Large intestine (tissue), 3 donors: ENCODE data around the gene NSD2. TPM values are rescaled to one million over a fixed set of nuclear protein-coding genes. Genes with fewer than 3 reads are reported as not detected.

ENCODE experiments used
- DNase-seq, 2 donors: peaks; one replicate each; pipeline versions ENCODE4 v3.0.0 to v3.0.0-alpha.2; 2013
- H3K27ac ChIP-seq: one replicate; pipeline ENCODE4 v1.5.1; 2013; ENCODE audit warnings: low read length
- H3K27me3 ChIP-seq: 2 replicates; pipeline ENCODE4 v1.6.1; 2013; ENCODE audit warnings: low read length; ENCODE audit not compliant: control insufficient read depth, insufficient read depth
- H3K36me3 ChIP-seq: 2 replicates; pipeline ENCODE4 v1.6.1; 2013; ENCODE audit warnings: low read length; ENCODE audit not compliant: control insufficient read depth, insufficient read depth
- H3K4me1 ChIP-seq: one replicate; pipeline ENCODE4 v1.6.1; 2013; ENCODE audit warnings: low read length; ENCODE audit not compliant: control insufficient read depth, insufficient read depth
- H3K4me3 ChIP-seq: one replicate; pipeline ENCODE4 v1.5.1; 2013; ENCODE audit warnings: low read length
- H3K9me3 ChIP-seq: one replicate; pipeline ENCODE4 v1.6.1; 2013; ENCODE audit warnings: mild to moderate bottlenecking, low read depth, low read length, moderate library complexity; ENCODE audit not compliant: control insufficient read depth
- WGBS: methylation state at CpG from one replicate; pipeline ENCODE4 v1.1.5; 2013; ENCODE audit warnings: low lambda C conversion rate; ENCODE audit not compliant: insufficient coverage; 5-methylcytosine and 5-hydroxymethylcytosine counted together
- polyA plus RNA-seq: library from polyadenylated mRNA; unstranded; fragments of 120-200 nt; gene quantifications from one replicate; pipeline ENCODE4 v1.2.1, GENCODE V29; 2013

NSD2 gene
- polyA plus RNA-seq, 1 donor = 49.6 TPM

DNA sequence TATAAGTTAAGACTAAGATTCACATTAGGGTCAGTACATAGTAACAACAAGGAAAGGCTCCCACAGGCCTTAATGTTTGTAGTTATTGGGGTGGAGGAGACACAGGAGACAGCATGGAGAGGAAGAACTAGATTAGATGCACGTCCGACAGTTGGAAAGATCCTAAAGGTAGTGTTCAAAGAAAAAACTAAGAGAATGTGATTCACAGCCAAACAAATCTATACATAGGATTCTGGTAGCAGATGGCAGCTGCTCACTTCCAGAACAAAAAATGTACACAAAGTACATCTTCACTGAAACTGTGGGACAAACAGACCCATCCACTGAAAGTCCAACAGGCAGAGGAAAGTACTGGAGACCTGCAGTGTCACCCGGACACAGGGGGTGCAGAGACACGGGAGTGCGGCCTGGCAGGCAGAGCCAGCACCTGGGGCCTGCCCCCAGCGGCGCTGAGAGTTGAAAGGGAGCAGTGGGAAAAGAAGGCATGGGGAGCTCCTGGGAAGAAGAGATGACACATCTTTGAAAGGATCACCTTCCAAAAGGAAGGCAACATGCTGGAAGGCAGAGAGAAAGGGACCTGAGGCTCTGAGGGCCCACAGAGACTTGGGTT, 97.6 kb downstream of the NSD2 start:
- H3K36me3 ChIP-seq = peaks cover 54% of the 10 kb centered on the region
- no peaks in the 10 kb centered on the region for H3K4me1 ChIP-seq
- 90% methylated on average over 2 of the region's 7 CpGs for WGBS
- H3K9me3 ChIP-seq = no peaks in the 10 kb centered on the region
- H3K27me3 ChIP-seq = no peaks in the 10 kb centered on the region
- H3K27ac ChIP-seq = no peak overlapping the region
- H3K4me3 ChIP-seq = no peak overlapping the region
- DNase-seq = no peak

DNA sequence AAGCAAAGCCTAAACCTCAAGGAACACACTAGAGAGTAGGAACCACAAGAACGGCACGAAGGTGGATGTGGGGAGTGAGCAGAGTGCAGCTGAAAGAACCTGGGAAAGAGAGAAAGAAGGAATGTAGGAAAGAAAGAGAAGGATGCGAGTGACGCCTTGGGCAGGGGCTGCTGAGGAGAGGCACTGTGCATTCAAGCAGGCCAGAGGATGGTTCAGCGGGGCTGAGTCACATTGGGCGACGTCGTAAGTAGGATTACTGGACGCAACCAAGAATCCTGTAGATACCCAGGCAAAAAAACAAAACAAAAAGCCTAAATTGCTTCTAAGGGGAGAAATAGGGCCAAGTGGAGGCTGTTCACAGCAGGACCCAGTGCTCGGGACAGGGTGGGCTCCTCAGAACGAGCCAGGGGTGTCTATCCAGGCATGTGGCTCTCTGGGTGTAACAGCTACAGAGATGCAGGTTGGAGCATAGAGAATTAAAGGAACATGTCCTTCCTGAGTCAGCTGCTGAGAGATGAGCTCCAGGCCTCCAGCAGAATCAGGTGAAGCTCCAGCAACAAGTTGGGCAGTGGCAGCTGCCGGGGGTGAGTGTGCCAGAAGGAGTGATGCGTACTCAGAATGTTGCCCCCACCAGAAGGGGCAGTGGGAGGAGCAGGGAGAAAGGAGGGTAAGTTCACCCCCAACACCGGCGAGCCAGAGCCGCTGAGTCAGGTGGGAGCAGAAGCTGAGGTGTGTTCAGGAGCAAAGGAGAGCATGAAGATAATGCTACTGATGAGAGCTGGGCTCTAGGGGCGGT, 98.9 kb downstream of the NSD2 start:
- no peak for DNase-seq
- Histone ChIP-seq H3K9me3 (no peaks in the 10 kb centered on the region), H3K27ac (no peak overlapping the region), H3K4me3 (no peak overlapping the region), H3K27me3 (no peaks in the 10 kb centered on the region), H3K36me3 (peaks cover 55% of the 10 kb centered on the region), H3K4me1 (no peaks in the 10 kb centered on the region)
- WGBS = 100% methylated on average over 2 of the region's 17 CpGs

DNA sequence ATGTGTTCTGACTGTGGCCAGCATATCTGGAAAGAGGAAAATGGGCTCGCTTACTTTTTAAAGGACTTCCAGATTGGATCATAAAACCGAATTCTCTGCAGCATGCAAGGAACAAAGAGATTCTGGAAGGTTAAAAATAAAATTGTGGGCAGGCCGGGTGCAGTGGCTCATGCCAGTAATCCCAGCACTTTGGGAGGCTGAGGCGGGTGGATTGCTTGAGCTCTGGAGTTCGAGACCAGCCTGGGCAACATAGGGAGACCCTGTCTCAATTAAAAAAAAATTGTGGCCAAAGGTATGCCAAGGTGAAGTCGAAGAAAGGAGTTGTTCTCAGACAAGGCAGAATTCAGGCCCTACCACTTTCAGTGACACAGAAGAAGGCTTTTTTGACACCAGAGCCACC, 99.7 kb downstream of the NSD2 start:
- Histone ChIP-seq H3K9me3 (no peaks in the 10 kb centered on the region), H3K4me1 (no peaks in the 10 kb centered on the region), H3K27ac (no peak overlapping the region), H3K27me3 (no peaks in the 10 kb centered on the region), H3K4me3 (no peak overlapping the region), H3K36me3 (peaks cover 58% of the 10 kb centered on the region)
- no peak for DNase-seq
- 100% methylated on average over 2 of the region's 6 CpGs for WGBS

DNA sequence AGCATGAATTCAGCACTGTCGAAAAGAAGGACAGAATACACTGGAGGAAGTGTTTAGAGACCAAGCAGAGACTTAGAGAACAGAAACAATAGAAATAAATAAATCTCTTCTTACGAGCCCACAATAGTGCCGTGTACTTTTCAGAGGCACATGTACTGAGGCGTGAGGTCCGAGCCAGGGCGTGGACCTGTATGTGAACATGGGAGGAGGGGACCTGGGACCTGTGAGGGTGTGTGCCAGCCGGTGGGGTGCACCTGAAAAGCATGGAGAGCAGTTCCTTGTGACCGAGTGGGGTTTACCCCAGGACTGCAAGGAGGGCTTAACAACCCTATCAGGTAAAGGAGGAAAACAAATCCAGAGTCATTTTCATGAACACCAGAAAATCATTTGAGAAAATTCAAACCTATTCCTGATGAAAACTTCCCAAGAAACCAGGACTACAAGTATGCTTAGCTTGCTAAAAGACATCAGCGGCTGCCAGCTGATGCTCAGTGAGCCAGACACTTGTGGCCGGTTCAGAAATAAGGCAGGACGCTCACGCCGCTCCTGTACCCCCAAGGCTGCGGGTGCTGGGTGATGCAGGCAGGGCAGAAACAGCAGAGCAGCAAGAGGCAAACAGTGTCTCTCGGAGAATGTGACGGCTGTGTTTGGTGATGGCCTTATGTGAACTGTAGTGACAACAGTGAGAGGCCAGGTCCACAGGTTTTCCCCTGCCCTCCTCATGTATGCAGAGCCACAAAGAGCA, 100.4 kb downstream of the NSD2 start:
- no CpG with 5 or more reads among the region's 16 CpGs for WGBS
- DNase-seq = peak in 1 of 2 donors; percentile 31
- Histone ChIP-seq H3K27ac (no peak overlapping the region), H3K27me3 (no peaks in the 10 kb centered on the region), H3K9me3 (peaks cover 3% of the 10 kb centered on the region), H3K4me1 (no peaks in the 10 kb centered on the region), H3K4me3 (no peak overlapping the region), H3K36me3 (peaks cover 64% of the 10 kb centered on the region)

DNA sequence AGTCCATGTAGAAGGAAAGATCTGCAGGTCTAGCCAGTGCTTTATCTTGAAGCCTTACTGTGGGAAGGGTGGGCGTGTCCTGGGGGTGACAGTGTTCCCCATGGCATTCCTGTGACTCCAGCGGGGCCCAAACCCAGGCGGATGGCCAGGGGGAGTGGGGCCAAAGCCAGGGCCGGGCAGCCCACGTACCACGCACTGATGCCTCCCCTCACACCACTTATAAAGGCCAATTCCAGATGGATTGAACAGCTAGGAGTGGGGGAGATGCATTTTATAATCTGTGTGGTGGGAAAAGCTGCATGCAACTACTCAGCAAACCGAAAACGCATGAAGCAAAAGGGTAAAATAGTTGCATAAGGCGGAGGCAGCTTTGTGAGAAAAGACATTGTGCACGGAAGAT, 101.2 kb downstream of the NSD2 start:
- H3K4me3 ChIP-seq = no peak overlapping the region
- H3K36me3 ChIP-seq = peaks cover 72% of the 10 kb centered on the region
- no peaks in the 10 kb centered on the region for H3K27me3 ChIP-seq
- H3K27ac ChIP-seq = no peak overlapping the region
- no peaks in the 10 kb centered on the region for H3K4me1 ChIP-seq
- peaks cover 5% of the 10 kb centered on the region for H3K9me3 ChIP-seq
- 100% methylated on average over 2 of the region's 10 CpGs for WGBS
- DNase-seq = no peak

DNA sequence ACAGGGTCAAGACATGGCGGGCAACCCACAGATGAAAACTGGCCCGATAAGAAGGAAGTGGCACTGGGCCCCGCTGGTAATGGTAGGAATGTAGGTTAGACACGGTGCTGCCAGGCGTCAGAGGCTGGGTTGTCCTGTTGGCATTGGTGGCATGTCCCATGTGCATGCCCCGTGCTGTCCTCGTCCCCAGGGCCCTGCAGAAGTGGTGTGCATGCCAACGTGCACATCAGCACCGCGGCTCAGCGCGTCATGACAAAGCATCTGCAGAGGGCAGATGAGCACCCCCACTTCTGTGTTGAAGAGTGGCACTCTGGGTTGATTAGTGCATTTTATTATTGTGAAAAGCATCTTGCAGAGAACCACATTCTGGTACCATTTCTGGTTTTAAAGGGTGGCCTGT, 102.0 kb downstream of the NSD2 start:
- Histone ChIP-seq H3K27me3 (no peaks in the 10 kb centered on the region), H3K4me3 (no peak overlapping the region), H3K9me3 (peaks cover 5% of the 10 kb centered on the region), H3K27ac (no peak overlapping the region), H3K4me1 (no peaks in the 10 kb centered on the region), H3K36me3 (peaks cover 73% of the 10 kb centered on the region)
- WGBS = 100% methylated on average over 1 of the region's 12 CpGs
- DNase-seq = no peak

DNA sequence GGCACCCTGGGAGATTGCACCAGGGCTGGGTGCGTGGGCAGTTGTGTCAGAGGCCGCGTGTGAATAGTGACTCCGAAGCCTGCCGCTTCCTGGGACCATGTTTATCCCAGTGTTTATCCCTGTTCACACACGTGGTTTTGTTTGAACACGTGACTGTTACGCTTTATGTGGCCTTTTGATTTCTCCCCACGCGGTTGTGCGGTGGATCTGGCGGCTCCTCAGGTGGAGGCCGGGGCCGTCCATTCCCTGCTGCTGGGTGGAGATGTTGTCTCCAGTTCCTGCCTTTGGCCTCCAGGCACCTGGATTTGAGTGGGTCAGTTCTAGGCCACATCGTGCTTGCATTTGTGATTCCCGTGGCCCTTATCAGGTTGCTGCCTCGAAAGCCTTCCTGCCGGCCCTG, 102.5 kb downstream of the NSD2 start:
- no peak overlapping the region for H3K27ac ChIP-seq
- H3K27me3 ChIP-seq = no peaks in the 10 kb centered on the region
- H3K4me1 ChIP-seq = no peaks in the 10 kb centered on the region
- H3K9me3 ChIP-seq = peaks cover 7% of the 10 kb centered on the region
- 92% methylated on average over 2 of the region's 18 CpGs for WGBS
- DNase-seq = no peak
- H3K4me3 ChIP-seq = no peak overlapping the region
- H3K36me3 ChIP-seq = peaks cover 77% of the 10 kb centered on the region

DNA sequence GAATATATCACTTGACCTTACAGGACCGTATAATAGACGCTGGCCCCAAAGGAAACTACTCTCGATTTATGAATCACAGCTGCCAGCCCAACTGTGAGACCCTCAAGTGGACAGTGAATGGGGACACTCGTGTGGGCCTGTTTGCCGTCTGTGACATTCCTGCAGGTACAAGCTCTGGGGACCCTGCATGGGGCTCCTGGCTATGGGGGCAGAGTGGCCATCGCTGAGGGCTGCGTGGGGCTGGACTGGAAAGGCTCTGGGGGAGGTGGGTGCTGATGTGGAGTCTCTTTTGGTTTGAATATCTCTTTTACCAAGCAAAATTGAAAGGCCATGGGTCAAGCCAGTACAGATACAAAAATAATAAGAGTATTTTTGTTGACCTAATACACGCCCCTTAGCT, 103.6 kb downstream of the NSD2 start:
- no peak for DNase-seq
- H3K36me3 ChIP-seq = peaks cover 82% of the 10 kb centered on the region
- H3K27me3 ChIP-seq = no peaks in the 10 kb centered on the region
- no peak overlapping the region for H3K4me3 ChIP-seq
- H3K9me3 ChIP-seq = peaks cover 9% of the 10 kb centered on the region
- no peak overlapping the region for H3K27ac ChIP-seq
- WGBS = 100% methylated on average over 1 of the region's 8 CpGs
- no peaks in the 10 kb centered on the region for H3K4me1 ChIP-seq

DNA sequence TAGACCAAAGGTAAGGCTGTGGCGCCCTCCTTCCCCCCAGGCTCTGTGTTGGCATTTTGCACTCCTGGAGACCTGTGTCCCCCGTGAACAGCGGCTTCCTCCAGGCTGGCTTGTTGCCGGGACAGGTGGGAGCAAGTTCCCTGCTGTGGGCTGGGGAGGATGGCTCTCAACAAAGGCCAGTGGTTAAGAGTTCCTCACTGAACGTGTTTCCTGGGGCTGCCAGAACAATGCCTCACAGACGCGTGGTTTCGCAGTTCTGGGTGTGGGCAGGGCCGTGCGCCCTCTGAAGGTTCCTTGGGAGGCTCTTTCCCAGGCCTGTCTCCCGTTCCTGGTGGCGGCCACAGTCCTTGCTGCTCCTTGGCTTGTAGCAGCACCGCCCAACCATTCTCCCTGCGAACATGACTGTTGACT, 104.2 kb downstream of the NSD2 start:
- no CpG with 5 or more reads among the region's 14 CpGs for WGBS
- H3K27me3 ChIP-seq = no peaks in the 10 kb centered on the region
- H3K4me1 ChIP-seq = no peaks in the 10 kb centered on the region
- H3K4me3 ChIP-seq = no peak overlapping the region
- peaks cover 82% of the 10 kb centered on the region for H3K36me3 ChIP-seq
- no peak overlapping the region for H3K27ac ChIP-seq
- H3K9me3 ChIP-seq = peaks cover 9% of the 10 kb centered on the region
- DNase-seq = no peak

DNA sequence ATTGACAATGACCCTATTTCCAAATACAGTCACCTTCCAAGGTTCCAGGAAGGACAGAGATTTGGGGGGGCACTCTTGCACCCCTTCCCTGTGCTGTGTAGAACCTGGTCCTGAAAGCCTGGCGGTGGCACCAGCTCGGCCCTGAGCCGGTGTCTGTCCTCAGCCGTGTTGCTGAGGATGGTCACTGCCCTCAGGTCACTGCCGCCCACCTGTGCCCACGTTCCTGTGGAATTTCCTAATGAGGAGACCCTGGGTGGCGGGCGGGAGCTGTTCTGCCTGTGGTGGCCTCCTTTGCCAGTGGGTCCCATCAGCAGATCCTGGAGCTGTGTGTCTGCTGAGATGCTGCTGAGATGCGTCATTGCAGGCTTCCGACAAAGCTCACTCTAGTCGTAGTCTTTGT, 104.7 kb downstream of the NSD2 start:
- Histone ChIP-seq H3K4me3 (no peak overlapping the region), H3K9me3 (peaks cover 9% of the 10 kb centered on the region), H3K36me3 (peaks cover 82% of the 10 kb centered on the region), H3K27me3 (no peaks in the 10 kb centered on the region), H3K4me1 (no peaks in the 10 kb centered on the region), H3K27ac (no peak overlapping the region)
- no CpG with 5 or more reads among the region's 11 CpGs for WGBS
- DNase-seq = no peak
